GM19397 (cell line): ENCODE measurements around the gene SLAMF8.

Source experiments
- ATAC-seq: cut with Tn5 transposase; IDR thresholded peaks from one replicate; pipeline ENCODE4 v1.9.1; 2021; ENCODE audit warnings: mild to moderate bottlenecking, moderate library complexity; ENCODE audit not compliant: unreplicated experiment

The SLAMF8 gene

DNA sequence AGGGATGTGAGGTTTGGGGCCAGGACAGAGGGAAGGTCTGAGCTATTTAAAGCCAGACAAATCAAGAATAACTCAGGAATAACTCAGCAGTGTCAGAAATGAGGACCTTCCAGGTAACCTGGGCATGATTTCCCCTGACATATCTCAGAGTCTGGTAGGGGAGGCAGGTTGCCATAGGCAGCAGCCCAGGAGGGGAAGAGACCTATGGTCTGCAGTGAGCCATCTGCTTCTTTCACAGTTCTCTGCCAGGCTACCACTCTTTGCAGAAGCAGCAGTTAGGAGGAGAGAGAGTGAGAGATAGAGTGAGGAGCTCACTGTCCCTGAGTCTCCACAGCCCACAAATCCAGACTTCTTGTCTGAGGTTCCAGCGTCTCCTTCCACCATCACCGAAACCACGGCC is 42.1 kb downstream of the SLAMF8 start:
- no peak for ATAC-seq

- no peak for ATAC-seq
These were observed 42.5 kb downstream of the SLAMF8 start for GRCh38 chr1:159869173-159869572.

- ATAC-seq, result no peak
These were observed 42.9 kb downstream of the SLAMF8 start for GRCh38 chr1:159869607-159870006.

DNA sequence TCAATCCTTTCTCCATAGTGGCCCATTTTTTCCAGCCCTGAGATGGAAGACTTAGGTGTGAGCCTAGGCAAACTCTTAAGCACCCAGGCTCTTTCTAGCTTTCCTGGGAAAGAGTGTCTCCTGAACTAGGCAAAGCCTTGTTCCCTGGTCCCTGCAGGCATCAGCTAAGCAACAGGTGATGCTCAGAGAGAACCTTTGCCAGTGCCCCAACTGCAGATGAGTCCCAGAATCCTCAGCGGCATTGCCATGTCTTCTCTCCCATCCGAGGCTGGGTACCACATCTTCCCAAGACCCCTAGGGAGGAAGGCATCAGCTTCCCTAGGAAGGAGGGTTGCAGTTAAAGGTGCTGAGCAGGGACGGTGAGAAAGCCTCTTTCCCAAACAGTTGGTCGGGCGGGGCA is 44.0 kb downstream of the SLAMF8 start:
- no peak for ATAC-seq

- ATAC-seq, result no peak
These were observed 46.2 kb downstream of the SLAMF8 start for GRCh38 chr1:159872891-159873290.

DNA sequence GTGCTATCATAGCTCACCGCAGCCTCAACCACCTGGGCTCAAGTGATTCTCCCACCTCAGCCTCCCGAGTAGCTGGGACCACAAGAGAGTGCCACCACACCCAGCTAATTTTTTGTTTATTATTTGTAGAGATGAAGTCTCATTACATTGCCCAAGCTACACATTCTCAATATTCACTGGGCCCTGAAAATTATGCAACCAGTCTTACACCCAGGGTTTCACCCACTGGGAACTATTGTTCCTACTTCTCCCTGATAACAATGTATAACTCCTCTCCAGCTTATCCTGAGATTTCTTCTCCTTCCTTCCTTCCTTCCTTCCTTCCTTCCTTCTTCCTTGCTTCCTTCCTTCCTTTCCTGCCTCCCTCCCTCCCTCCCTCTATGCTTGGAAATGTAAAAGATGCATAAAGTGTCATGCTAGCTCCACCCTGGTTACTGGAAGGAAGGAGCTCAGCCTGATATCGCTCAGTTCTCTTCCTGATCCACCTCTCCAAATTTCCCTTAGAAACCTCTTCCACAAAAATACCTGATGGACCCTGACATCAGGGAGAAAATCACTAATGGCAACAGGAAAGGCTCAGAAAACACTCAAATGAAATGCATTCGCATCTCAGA is 47.0 kb downstream of the SLAMF8 start:
- no peak for ATAC-seq

DNA sequence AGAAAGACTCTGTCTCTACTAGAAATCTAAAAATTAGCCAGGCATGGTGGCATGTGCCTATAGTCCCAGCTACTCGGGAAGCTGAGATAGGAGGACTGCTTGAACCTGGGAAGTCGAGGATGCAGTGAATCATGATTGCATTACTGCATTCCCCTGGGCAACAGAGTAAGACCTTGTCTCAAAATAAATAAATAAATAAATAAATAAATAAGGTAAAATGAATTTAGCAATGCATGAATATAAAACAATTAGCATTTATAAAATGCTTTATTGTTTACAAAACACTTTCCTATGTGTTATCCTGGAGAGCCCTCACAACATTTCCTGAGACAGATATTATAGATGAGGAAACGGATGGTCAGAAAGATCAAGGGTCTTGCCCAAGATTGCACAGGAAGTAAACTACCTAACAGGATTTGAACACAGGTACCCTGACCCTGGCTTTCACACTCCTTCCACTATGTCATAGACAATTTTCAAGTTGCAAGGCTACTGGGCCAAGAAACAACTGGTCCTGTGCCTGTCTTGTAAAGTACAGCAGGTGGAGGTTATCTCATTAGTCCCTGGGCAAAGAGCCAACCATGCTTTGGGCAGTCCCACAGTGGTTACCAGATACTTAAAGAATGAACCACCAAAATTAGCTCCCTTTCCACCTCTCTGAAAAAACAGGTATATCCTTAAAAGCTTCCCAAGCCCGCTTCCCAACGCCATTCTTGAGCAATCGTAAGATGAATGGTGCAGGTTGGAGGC is 51.2 kb downstream of the SLAMF8 start:
- no peak for ATAC-seq

GRCh38 chr1:159879136-159879535 is 52.5 kb downstream of the SLAMF8 start:
- ATAC-seq, result no peak

DNA sequence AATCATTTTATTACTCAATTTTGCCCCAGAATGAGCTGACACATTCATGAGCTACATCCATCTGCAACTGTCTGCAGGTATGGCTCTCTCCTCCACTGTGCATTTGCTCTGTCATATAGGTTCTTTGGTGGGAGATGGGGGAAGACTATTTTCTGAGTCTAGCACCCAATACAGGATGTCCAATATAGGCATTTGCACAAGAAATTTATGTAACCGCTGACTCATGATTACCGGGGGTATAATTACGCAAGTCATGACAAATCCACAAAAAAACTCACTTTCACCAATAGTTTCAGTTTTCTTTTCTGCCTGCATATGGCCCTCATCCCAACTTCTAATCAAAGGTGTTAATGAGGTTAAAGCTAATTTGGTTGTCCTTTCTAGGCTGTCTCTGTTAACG is 53.3 kb downstream of the SLAMF8 start:
- no peak for ATAC-seq

GRCh38 chr1:159880430-159880829 is 53.8 kb downstream of the SLAMF8 start:
- ATAC-seq, result no peak

- ATAC-seq, result no peak
These were observed 55.2 kb downstream of the SLAMF8 start for GRCh38 chr1:159881622-159882526.

DNA sequence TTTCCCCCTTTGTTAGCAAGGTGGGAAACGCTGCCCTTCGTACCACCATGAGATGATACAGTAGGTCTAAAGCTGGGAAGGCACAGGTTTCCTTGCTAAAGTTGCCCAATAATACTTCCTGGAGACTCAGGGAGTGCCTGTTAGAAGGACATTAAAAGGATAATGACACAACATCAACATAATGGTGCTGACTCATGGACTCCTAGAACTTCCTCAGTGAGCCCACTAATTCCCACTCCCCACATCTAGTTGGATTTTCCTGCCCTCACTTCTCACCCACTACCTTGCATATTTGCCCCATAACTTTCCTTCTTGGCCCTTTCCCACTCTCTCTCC is 55.8 kb downstream of the SLAMF8 start:
- ATAC-seq, result no peak

- ATAC-seq, result no peak
These were observed 56.5 kb downstream of the SLAMF8 start for GRCh38 chr1:159883134-159883533.

DNA sequence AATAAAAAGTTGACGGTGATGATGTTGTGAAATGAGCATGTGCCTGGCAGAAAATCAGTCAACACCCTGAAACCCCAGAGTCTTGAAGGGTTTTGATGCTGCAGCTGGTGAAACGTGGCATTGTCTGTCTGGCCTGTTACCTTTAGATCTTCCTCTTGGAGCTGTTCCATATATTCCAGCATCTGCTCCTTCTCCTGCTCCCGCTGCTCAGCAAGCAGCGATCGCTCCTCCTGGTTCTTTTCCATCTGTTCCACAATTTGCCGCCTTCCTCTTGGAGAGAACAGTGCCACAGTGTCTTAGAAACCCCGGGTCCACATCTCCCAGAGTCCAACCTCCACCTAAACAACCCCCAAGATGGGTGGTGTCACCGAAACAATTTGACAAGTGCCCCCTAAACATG is 57.6 kb downstream of the SLAMF8 start:
- ATAC-seq, result no peak
